Fibroblast of skin of right biceps (primary cell): Measurements from ENCODE around the gene ZNF236.

ENCODE experiments used
- DNase-seq: peaks from one replicate; pipeline ENCODE4 v3.0.0-alpha.2; 2013

Gene ZNF236

DNA sequence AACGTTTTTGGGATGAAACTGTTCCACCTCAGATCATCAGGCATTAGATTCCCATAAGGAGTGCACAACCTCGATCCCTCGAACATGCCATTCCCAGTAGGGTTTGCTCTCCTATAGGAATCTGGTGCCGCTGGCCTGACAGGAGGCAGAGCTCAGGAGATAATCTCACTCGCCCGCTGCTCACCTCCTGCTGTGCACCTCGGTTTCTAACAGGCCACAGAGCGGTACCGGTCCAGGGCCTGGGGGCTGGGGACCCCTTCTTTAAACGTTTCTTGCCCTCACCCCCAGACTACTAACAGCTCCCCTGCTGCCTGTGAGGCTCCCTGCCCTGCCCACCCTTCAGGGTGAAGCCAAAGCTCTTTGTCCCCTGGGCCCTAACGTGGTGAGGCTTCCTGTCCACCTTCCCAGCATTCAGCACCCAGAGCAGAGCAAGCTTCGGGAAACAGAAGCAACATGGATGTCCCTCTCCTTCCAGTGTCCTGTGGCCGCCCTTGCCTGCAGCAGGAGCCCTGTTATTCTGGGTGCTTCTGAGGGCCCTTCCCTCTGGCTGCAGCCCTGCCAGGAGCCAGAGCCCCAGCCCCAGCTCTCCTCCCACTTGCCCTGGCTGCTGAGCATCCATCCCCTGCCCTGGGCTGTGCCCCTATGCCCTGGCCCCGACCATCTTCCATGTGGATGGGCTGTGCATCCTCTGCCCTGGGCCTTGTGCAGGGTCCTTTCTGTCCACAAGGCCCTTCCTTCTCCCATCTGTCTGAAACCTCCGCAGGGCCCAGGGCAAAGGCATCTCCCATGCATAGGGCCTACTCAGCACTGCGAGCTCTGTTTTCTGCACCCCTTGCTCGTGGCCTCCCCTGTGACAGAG is 170.1 kb downstream of the ZNF236 start:
- no peak for DNase-seq

- no peak for DNase-seq
Measured at GRCh38 chr18:76993085-76993382, 170.7 kb downstream of the ZNF236 start.

GRCh38 chr18:76993573-76993972 is 171.2 kb downstream of the ZNF236 start:
- DNase-seq: no peak

DNA sequence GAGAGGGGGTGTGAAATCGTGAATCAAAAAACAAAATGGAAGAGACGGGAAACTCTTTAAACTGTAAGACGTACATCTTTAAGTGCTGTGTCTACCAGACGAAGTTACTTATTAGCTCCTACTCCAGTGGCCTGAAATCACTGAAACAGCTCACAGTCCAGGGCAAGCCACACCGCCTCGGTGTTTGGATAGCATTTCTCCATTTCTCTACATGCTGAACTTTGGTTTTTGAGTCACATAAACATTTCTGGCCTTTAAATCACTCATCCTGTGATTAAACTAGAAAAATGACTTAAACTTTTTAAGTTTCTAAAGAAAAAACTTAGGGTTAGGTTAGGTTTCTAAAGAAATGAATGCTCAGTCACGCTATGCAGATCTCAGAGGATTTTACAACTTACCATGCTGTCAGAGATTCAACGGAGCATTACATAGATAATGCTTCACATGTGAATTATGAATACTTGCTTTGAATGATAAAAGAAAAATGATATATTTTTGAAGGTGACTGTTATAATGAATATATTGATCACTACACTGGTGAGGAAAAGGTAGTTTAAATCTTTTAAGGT is 171.8 kb downstream of the ZNF236 start:
- DNase-seq: no peak

GRCh38 chr18:76995896-76996295 is 173.5 kb downstream of the ZNF236 start:
- no peak for DNase-seq

GRCh38 chr18:76996429-76996828 is 174.1 kb downstream of the ZNF236 start:
- no peak for DNase-seq

DNA sequence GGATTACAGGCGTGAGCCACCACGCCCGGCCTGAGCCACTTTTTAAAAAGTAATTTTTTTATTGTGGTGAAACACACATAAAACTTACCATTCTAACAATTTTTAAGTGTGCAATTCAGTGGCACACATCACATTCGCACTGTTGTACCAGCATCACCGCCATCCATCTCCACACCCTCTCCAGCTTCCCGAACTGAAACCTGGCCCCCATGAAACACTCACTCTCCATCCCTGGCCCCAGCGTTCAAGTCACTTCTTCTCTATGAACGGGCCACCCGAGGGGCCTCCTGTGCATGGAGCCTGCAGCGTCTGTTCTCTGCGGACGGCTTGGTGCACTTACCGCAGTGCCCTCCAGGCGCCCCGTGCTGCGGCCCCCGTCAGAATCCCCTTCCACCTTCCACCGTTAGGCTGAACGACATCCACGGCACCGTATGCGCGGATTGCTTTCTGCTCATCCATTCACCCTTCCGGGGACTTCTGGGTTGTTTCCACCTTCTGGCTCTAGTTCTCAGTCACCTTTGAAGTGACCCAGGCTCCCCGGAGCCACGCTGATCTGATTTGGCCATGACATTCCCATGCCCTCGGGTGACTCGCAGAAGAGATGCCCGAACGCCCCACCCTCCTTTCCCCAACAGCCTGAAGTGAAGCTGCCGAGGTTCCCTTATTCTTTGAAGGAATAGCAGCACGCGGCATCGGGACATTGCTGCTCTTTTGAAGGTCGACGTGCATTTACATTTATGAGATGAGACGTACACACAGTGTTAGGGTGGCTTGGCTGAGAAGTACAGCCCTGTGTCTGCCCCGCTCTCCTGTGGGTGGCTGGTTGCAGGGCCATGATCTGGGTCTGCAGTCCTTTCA is 175.8 kb downstream of the ZNF236 start:
- DNase-seq: no peak

- DNase-seq: no peak
Measured at GRCh38 chr18:76999077-76999476, 176.7 kb downstream of the ZNF236 start.

DNA sequence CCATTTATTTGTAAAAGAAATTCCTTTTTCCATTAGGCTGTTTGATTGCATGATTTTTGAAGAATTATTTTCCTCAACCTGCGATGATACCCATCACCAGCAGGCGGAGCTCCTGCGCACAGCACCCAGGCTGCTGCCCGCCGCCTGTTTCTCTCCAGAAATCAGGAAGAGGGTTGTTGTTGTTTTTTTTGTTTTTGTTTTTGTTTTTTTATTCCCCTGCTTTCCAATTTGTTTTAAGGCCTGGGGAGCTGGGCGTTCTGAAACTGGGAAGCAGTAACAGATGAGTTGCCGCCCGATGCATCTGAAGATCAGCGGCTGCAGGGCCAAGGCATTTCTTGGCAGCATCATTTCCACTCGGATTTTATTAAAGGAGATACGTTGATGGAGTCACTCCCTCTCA is 178.2 kb downstream of the ZNF236 start:
- peak; percentile 25 for DNase-seq

GRCh38 chr18:77001041-77001440 is 178.7 kb downstream of the ZNF236 start:
- no peak for DNase-seq

DNA sequence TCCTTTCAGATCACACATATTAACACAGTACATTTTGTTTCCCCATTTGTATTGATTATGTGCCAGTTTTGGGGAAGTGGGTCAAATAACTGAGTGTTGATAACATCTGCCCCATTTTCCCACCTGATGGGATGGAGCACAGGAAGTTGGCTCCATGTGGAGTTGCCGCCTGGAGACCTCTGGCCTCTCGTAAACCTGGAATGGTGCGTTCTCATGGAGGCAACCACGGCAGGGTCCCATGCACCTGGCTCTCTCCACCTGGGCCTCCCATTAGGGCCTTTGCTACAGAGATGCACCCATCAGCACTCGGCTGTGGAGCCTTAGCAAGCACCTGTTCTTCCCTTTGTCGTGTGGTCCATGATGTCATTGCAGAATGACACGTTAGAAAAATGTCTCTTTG is 179.6 kb downstream of the ZNF236 start:
- no peak for DNase-seq

DNA sequence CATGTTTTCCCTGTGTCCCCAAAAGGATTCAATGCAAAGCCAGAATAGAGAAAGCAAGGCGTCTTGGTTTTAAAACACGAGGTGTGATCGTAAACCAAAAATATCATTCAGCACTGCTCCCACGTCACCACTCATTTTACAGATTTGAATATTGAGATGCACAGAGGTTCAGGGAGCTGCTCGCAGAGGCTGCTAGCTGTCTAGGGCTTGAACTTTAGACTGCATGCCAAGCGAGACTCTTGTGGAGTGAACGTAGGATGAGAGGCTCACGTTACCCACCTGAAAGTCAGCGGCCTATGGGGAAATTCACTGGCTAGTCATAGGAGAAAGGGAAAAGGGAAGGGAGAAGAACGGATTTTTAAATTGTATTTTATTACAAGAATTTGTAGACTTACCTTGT is 180.1 kb downstream of the ZNF236 start:
- no peak for DNase-seq

DNA sequence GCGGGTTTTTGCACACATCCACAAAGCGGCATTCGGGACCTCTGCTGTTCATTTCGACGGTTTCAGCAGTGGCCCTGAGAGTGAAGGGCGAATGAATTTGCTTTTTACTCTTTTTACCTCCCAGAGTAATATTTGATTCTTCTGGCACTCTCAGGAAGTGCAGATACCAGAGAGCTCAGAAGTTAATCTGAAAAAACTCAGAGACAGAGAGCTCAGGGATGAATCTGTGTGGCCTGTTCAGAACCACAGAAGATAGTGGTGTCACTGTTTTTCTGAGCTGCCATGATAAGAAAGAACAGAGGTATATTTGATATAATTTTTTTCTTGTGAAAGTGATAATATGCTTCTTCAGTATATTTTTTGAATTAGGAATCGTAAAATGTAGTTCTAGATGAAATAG is 181.0 kb downstream of the ZNF236 start:
- no peak for DNase-seq

DNA sequence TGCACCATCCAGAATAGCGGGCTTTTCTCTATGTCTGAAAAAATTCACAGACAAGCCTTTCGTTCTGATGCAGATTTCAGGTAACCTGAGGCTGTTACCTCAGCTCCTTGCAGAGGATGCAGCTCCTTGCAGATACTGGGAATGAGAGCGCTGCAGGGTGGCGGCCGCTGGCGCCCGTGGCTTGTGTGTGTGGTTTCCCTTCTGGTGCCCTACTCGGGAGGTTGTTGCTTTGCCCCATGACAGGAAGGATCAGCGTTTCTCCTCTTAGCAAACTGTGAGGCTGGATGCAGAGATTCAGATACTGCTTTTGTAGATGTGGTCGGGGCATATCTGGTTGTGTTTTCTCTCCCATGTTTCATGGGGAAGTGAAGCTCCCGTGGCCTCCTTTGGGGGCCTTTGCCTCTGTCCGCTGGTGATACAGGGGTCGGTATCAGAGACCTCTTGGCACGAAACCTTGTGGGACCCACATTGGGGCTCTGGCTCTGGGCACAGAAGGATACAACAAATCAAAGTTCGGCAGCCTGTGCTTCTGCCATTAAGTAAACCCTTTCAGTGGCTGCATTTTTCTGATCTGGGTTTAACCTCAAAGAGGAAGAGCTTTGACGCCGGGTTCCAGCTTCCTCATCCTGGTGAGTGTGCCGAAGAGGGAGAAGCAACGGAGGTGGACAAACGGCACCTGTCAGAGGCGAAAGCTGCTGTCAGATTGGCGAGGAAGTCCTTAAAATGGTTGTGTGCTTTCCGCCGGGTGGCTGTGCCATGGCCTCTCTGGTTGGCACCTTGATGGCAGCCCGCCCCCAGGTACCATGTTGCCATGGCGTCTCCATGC is 182.4 kb downstream of the ZNF236 start:
- DNase-seq: no peak

DNA sequence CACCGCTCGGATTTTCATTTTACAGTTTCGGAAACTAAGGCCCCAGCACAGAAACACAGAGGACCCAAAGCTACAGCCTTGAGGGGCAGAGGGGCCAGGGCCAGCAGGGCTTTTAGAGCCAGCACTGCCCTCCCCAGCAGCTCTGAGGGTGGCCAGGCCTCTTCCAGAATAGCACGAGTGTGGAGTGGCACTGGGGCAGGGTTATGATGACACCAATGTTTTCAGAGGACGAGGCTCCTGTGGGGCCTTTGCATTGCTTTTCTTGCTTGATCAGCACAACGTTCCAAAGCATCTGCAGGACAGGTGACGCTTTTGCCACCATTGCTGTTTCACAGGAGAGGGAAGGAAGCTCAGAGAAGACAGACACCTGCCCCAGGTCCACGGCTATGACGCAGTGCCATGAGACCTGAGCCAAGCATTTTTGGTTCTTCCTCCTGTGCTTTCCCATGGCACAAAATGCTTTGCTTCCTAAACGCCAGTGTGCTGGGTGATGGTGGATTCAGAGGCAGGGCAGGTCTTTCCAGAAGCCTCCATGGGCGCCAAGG is 183.4 kb downstream of the ZNF236 start:
- DNase-seq: no peak

- DNase-seq: no peak
Measured at GRCh38 chr18:77006305-77007175, 184.2 kb downstream of the ZNF236 start.

DNA sequence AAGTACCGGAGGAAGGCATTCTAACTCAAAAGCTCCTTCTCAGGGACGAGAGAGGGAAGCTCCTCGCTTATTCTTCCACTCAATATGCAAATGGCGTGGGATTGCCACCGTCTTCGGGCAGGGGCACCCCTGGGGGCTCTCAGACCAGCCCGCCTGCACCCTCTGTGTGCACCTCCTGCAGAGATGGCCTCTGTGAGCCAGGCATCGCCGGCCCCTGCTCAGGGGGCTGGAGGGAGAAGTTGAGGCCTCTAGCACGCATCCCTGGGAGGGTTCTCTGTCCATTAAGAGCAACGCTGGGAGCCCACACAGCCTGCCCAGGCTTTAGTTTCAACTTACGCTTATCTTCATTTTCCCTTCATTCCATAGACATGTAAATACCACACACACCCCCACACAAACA is 184.9 kb downstream of the ZNF236 start:
- DNase-seq: no peak

GRCh38 chr18:77008006-77008405 is 185.6 kb downstream of the ZNF236 start:
- DNase-seq: no peak

DNA sequence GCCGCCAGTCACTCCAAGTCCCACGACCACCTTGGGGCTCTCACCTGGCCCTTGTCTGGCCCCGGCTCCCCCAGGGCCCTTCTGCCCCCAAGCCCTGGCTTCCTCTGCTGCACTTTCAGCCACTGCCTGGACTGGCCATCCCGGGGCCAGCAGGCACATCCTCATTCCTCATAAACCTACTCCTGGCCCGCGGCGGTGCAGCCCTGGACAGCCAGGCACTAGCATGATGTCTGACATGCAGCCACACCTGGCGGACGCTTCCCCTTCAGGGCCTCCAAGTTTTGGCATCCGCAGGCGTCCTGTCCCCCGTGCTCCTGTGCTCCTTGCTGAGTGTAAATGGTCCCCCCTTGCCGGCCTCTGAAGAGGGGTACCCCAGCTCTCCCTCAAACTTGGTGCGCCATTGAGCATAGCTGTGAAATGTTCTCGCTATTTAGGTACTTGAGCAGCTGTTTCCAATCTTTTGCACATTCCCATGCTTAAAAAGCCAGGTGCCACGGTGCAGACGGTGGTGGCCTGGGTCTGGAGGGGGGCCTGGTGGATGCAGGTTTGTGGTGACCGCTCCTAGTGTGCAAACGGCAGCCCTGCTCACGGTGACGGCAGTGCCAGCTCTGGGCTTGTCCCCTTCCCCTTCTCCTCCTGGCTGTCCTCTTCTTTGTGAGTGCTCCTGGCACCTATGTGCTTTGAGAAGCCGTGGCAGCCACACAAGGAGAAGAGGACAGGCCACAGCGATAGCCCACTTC is 186.4 kb downstream of the ZNF236 start:
- no peak for DNase-seq

DNA sequence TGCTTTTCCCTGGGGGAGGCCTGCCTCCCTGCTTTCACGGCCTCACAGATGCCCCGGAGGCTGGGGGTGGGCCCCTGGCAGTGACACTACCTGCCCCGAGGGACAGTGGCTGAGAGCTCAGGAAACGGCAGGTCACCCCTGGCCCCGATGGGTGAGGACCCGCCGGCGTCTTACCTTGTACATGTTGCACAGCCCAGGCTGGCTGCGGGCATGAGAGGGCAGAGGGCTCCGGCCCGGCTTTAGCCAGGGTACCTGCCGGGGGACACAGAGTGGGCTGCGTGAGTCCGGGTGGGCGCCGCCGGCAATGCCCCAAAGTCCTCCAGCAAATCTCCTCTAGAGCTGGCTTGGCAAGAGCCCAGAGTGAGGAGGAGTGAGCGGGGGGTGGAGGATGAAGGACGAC is 187.3 kb downstream of the ZNF236 start:
- no peak for DNase-seq

GRCh38 chr18:77012120-77012519 is 189.8 kb downstream of the ZNF236 start:
- DNase-seq: no peak
